ENCODE measurements around the gene PTPRK.
A peak's percentile ranks its signal among the peaks of the same experiment; 100 is the strongest.

The PTPRK gene

DNA sequence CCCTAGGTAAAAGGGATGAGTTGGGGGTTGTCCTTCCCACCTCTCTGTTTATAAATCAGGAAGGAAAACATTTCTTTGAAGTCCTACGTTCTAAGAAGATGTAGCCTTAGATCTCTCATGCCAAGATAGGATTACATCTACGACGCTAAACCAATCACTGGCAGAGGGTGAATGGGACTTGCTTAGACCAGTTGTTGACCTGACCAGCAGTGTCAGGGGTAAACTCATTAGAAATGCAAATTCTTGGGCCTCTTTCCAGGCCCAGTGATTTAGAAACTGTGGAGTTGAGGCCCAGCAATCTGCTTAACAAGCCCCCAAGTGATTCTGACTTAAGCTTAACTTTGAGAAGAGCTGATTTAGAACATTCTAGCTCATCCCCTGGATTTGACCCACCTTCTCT, 472.4 kb downstream of the PTPRK start:
- Histone ChIP-seq H3K9me3 (ENCODE audit: control insufficient read depth, insufficient read depth, low read length) (no peaks in the 10 kb centered on the region), H3K4me1 (ENCODE audit: control insufficient read depth, insufficient read depth, low read length) (peaks cover 5% of the 10 kb centered on the region; the same call in 1 of the 2 replicates), H3K27me3 (ENCODE audit: control insufficient read depth, insufficient read depth, low read length) (no peaks in the 10 kb centered on the region), H3K9ac (ENCODE audit: low read depth, low read length) (no peak overlapping the region), H3K27ac (ENCODE audit: low read depth, low read length) (no peak overlapping the region), H3K36me3 (ENCODE audit: control insufficient read depth, insufficient read depth, low read length) (no peaks in the 10 kb centered on the region), H3K4me3 (ENCODE audit: low read depth, low read length) (no peak overlapping the region)

DNA sequence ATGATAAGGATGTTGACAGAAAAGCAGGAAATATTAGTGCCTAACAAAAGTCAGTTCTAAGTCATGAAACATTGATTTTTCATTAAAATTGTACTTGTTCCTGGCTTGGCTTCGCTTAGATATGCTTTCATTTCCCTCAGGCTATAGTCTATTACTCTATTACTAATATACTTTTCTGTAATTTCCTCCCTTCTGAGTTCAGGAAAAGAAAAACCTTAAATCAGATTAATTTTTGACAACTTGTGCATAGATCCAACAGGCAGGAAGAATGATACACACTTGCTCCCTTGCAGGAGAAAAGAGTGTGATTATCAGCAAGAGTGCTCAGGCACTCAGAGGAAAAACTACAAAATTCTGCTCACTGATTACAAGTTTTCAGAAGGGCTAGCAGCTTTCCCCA, 474.4 kb downstream of the PTPRK start:
- Histone ChIP-seq H3K4me1 (ENCODE audit: control insufficient read depth, insufficient read depth, low read length) (peaks cover 5% of the 10 kb centered on the region; the same call in 1 of the 2 replicates), H3K9ac (ENCODE audit: low read depth, low read length) (no peak overlapping the region), H3K36me3 (ENCODE audit: control insufficient read depth, insufficient read depth, low read length) (no peaks in the 10 kb centered on the region)

DNA sequence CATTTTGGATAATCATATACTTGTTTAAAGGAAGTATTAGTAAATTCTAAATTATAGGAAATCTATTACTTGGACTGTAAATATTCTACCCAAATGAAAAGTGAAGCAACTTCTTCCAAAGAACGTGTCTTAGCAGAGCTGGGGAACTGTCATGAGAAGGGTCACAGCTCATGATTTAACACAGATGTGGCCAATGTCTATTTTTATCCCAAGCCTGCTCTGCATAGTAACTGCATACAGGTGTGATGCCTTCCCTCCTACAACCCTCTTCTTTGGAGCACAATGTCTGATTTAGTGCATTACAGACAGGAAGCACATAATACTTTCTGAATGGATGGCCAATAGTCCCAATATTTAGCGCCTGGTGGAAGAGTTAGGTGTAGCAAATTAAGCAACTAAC, 480.9 kb downstream of the PTPRK start:
- Histone ChIP-seq H3K36me3 (ENCODE audit: control insufficient read depth, insufficient read depth, low read length) (no peaks in the 10 kb centered on the region), H3K9me3 (ENCODE audit: control insufficient read depth, insufficient read depth, low read length) (no peaks in the 10 kb centered on the region), H3K27ac (ENCODE audit: low read depth, low read length) (no peak overlapping the region), H3K4me3 (ENCODE audit: low read depth, low read length) (no peak overlapping the region), H3K9ac (ENCODE audit: low read depth, low read length) (no peak overlapping the region), H3K27me3 (ENCODE audit: control insufficient read depth, insufficient read depth, low read length) (no peaks in the 10 kb centered on the region), H3K4me1 (ENCODE audit: control insufficient read depth, insufficient read depth, low read length) (no peaks in the 10 kb centered on the region)

More for the DNA sequence above, 474.4 kb downstream of the PTPRK start:
- Histone ChIP-seq H3K9me3 (ENCODE audit: control insufficient read depth, insufficient read depth, low read length) (no peaks in the 10 kb centered on the region), H3K27me3 (ENCODE audit: control insufficient read depth, insufficient read depth, low read length) (no peaks in the 10 kb centered on the region), H3K27ac (ENCODE audit: low read depth, low read length) (no peak overlapping the region), H3K4me3 (ENCODE audit: low read depth, low read length) (no peak overlapping the region)

DNA sequence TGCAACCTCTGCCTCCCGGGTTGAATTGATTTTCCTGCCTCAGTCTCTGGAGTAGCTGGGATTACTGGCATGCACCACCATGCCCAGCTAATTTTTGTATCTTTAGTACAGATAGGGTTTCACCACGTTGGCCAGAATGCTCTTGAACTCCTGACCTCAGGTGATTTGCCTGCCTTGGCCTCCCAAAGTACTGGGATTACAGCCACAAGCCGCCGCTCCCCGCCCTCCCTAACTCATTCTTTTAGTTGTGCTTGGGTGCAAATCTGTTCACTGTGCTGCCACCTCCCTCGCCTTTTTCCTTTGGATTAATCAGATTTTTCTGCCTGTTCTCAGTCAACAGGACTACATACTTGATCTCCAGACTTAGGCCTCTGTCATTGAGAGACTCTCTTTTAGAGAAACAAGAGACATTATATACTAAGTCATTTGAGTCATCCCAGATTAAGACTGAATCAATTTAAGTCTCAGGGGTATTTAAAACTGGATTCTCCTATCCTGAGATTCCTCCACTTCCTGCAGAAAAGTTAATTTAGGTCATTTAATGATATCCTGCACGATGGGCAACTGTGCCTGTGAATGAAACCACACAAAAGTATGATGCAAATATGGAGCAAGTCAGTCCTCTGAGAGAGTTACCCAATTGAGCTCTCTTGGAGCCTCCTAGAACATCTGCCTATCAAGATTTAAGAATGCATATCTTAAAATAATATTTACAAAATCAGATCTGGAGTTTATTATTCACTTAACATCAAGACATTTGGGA, 483.4 kb downstream of the PTPRK start:
- Histone ChIP-seq H3K9ac (ENCODE audit: low read depth, low read length) (no peak overlapping the region), H3K4me3 (ENCODE audit: low read depth, low read length) (no peak overlapping the region), H3K4me1 (ENCODE audit: control insufficient read depth, insufficient read depth, low read length) (no peaks in the 10 kb centered on the region), H3K27ac (ENCODE audit: low read depth, low read length) (no peak overlapping the region), H3K9me3 (ENCODE audit: control insufficient read depth, insufficient read depth, low read length) (no peaks in the 10 kb centered on the region), H3K36me3 (ENCODE audit: control insufficient read depth, insufficient read depth, low read length) (no peaks in the 10 kb centered on the region), H3K27me3 (ENCODE audit: control insufficient read depth, insufficient read depth, low read length) (no peaks in the 10 kb centered on the region)

DNA sequence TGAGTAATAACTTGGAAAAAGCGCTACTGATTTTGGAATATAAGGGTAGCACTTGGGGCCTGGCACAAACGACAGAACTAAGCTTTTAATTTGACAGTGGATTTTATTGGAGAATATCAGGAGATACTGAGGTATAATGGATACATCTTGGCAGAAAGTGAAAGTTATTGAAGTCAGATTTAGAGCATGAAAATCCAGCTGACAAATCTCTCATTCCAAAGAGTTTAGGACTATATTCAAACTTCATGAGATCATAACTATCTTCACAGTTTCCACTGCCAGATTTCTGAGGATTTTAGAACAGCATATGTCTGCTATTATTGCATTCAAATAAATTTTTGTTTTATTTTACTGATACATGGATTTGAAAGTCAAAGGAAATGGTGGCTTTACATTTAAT, 487.2 kb downstream of the PTPRK start:
- H3K27me3 ChIP-seq (ENCODE audit: control insufficient read depth, insufficient read depth, low read length): no peaks in the 10 kb centered on the region
- no peaks in the 10 kb centered on the region for H3K9me3 ChIP-seq (ENCODE audit: control insufficient read depth, insufficient read depth, low read length)
- H3K36me3 ChIP-seq (ENCODE audit: control insufficient read depth, insufficient read depth, low read length): no peaks in the 10 kb centered on the region
- H3K27ac ChIP-seq (ENCODE audit: low read depth, low read length): no peak overlapping the region
- no peak overlapping the region for H3K9ac ChIP-seq (ENCODE audit: low read depth, low read length)
- no peak overlapping the region for H3K4me3 ChIP-seq (ENCODE audit: low read depth, low read length)
- no peaks in the 10 kb centered on the region for H3K4me1 ChIP-seq (ENCODE audit: control insufficient read depth, insufficient read depth, low read length)

DNA sequence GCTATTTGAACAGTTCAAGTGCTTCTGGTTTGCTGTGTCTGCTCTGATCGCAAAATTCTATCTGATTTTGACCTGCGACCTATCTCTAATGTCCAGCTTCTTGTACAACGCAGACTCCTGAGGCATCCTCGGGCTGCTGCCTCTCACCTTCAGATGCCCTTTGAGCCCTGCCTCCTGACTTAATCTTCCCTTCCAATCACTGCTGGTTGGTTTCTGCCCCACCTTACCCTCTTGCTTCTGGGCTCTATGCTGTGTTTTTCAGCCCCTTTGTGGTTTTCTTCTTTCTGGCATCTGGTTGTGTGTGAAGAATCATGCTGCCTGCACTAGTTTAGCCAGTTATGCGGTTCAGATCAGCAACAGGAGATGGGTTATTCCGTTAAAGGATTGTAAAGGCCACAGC, 488.4 kb downstream of the PTPRK start:
- no peaks in the 10 kb centered on the region for H3K27me3 ChIP-seq (ENCODE audit: control insufficient read depth, insufficient read depth, low read length)
- no peak overlapping the region for H3K27ac ChIP-seq (ENCODE audit: low read depth, low read length)
- no peaks in the 10 kb centered on the region for H3K4me1 ChIP-seq (ENCODE audit: control insufficient read depth, insufficient read depth, low read length)
- H3K9me3 ChIP-seq (ENCODE audit: control insufficient read depth, insufficient read depth, low read length): no peaks in the 10 kb centered on the region
- H3K4me3 ChIP-seq (ENCODE audit: low read depth, low read length): no peak overlapping the region
- H3K9ac ChIP-seq (ENCODE audit: low read depth, low read length): no peak overlapping the region
- no peaks in the 10 kb centered on the region for H3K36me3 ChIP-seq (ENCODE audit: control insufficient read depth, insufficient read depth, low read length)

DNA sequence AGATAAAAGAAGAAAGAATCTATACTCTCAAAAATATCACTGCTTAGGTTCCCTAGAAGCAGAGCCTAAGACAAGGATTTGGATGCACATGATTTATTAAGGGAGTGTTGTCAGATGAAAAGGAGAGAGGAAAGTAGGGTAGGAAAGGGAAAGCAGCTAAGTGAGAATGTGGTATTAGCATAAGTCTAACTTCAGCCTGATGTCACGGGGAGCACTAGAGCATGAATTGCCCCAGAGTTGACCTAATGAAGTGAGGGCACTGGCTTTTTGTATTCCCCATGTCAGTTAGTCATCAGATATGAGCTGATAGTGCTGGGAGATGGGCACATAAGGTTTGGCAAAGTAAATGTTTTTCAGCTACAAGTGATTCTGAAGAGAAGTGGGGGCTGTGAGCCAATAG, 490.6 kb downstream of the PTPRK start:
- H3K27me3 ChIP-seq (ENCODE audit: control insufficient read depth, insufficient read depth, low read length): no peaks in the 10 kb centered on the region
- H3K36me3 ChIP-seq (ENCODE audit: control insufficient read depth, insufficient read depth, low read length): no peaks in the 10 kb centered on the region
- H3K27ac ChIP-seq (ENCODE audit: low read depth, low read length): no peak overlapping the region
- H3K9me3 ChIP-seq (ENCODE audit: control insufficient read depth, insufficient read depth, low read length): no peaks in the 10 kb centered on the region
- peaks cover 14% of the 10 kb centered on the region for H3K4me1 ChIP-seq (ENCODE audit: control insufficient read depth, insufficient read depth, low read length)
- H3K9ac ChIP-seq (ENCODE audit: low read depth, low read length): no peak overlapping the region
- H3K4me3 ChIP-seq (ENCODE audit: low read depth, low read length): no peak overlapping the region

DNA sequence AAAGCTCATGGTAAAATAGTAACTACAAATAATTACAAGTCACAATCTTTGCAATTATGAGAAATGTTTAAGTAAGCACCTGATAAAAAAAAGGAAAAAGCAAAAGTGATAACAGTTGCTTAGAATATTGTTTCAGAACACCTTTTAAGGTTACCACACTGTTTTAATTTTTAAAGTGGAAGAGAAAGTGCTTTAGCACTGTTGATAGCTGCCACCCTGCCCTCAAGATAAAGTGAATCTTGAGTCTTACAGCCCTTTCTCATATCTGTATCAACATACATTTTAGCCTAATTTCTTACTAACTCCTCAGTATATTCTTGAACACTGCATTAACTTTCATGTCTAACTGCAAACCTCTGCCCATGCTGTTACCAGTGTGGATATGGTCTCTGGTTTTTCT, 492.2 kb downstream of the PTPRK start:
- Histone ChIP-seq H3K27ac (ENCODE audit: low read depth, low read length) (no peak overlapping the region), H3K9ac (ENCODE audit: low read depth, low read length) (no peak overlapping the region), H3K27me3 (ENCODE audit: control insufficient read depth, insufficient read depth, low read length) (no peaks in the 10 kb centered on the region), H3K4me1 (ENCODE audit: control insufficient read depth, insufficient read depth, low read length) (peaks cover 21% of the 10 kb centered on the region), H3K4me3 (ENCODE audit: low read depth, low read length) (no peak overlapping the region), H3K36me3 (ENCODE audit: control insufficient read depth, insufficient read depth, low read length) (no peaks in the 10 kb centered on the region), H3K9me3 (ENCODE audit: control insufficient read depth, insufficient read depth, low read length) (no peaks in the 10 kb centered on the region)

DNA sequence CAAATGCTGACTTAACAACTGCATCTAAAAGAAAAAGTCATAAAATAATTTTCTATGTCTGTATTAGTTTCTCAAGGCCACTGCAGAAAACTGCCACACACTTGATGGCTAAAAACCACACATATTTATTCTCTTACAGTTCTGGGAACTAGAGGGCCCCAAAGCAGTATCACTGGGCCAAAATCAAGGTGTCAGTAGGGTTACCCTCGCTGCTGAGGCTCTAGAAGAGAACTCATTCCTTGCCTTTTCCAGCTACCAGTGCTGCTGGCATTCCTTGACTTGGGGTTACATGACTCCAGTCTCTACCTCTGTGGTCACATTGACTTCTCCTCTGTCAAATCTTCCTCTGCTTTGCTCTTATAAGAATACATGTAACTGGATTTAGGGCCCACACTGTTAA, 494.9 kb downstream of the PTPRK start:
- Histone ChIP-seq H3K27ac (ENCODE audit: low read depth, low read length) (peak overlapping the region; percentile 6), H3K9ac (ENCODE audit: low read depth, low read length) (no peak overlapping the region)

DNA sequence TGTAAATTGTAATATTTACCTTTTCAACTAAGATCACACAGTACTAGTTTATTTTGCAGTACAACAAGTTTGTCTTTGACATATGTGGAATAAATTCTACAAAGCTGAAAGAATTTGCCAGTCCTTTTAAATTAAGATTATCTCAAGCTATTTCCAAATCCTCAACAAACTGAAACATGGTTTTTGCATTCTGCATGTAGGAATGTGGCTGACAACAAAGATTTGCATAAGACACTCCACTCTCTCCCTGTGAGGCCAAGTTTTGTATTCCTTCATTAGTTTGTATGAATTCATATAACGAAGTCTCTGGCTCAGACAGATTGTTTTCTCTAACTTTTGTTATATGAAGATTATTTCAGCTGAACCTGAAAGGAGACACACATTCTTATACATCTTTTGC, 495.4 kb downstream of the PTPRK start:
- no peak overlapping the region for H3K9ac ChIP-seq (ENCODE audit: low read depth, low read length)
- H3K27me3 ChIP-seq (ENCODE audit: control insufficient read depth, insufficient read depth, low read length): no peaks in the 10 kb centered on the region
- H3K4me3 ChIP-seq (ENCODE audit: low read depth, low read length): no peak overlapping the region
- H3K36me3 ChIP-seq (ENCODE audit: control insufficient read depth, insufficient read depth, low read length): no peaks in the 10 kb centered on the region
- no peaks in the 10 kb centered on the region for H3K9me3 ChIP-seq (ENCODE audit: control insufficient read depth, insufficient read depth, low read length)
- peak overlapping the region; percentile 6 for H3K27ac ChIP-seq (ENCODE audit: low read depth, low read length)
- H3K4me1 ChIP-seq (ENCODE audit: control insufficient read depth, insufficient read depth, low read length): peaks cover 35% of the 10 kb centered on the region

More for the DNA sequence above, 494.9 kb downstream of the PTPRK start:
- Histone ChIP-seq H3K4me3 (ENCODE audit: low read depth, low read length) (no peak overlapping the region), H3K36me3 (ENCODE audit: control insufficient read depth, insufficient read depth, low read length) (no peaks in the 10 kb centered on the region), H3K9me3 (ENCODE audit: control insufficient read depth, insufficient read depth, low read length) (no peaks in the 10 kb centered on the region), H3K4me1 (ENCODE audit: control insufficient read depth, insufficient read depth, low read length) (peaks cover 35% of the 10 kb centered on the region), H3K27me3 (ENCODE audit: control insufficient read depth, insufficient read depth, low read length) (no peaks in the 10 kb centered on the region)

DNA sequence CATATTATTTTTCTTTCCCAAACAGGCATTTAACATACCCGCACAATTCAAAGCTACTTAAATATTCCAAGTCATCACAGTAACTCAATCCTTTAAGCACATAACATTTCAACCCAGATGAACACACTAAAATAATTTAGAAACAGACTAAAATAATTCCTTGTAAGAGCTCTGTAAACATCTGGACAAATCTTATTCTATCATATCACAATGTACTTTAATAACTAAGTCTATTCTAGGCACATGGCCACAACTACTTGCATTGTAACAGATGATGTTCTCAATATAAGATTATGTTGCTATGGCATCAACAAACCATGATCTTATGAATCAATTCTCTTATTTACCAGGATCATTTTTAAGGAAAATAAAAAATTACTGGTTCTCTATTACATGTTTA, 496.4 kb downstream of the PTPRK start:
- H3K27me3 ChIP-seq (ENCODE audit: control insufficient read depth, insufficient read depth, low read length): no peaks in the 10 kb centered on the region
- no peak overlapping the region for H3K9ac ChIP-seq (ENCODE audit: low read depth, low read length)
- H3K4me1 ChIP-seq (ENCODE audit: control insufficient read depth, insufficient read depth, low read length): peaks cover 35% of the 10 kb centered on the region
- no peaks in the 10 kb centered on the region for H3K9me3 ChIP-seq (ENCODE audit: control insufficient read depth, insufficient read depth, low read length)
- H3K4me3 ChIP-seq (ENCODE audit: low read depth, low read length): no peak overlapping the region
- H3K36me3 ChIP-seq (ENCODE audit: control insufficient read depth, insufficient read depth, low read length): no peaks in the 10 kb centered on the region
- no peak overlapping the region for H3K27ac ChIP-seq (ENCODE audit: low read depth, low read length)
